Measurements from ENCODE around the gene POMGNT1. TPM values are rescaled to one million over a fixed set of nuclear protein-coding genes. Genes with fewer than 3 reads are reported as not detected.
A peak's percentile ranks its signal among the peaks of the same experiment; 100 is the strongest.

POMGNT1 gene
- total and polyA plus RNA-seq, 2 of the 13 experiments (the other 11 are each of a cell fraction or from before 2014, with no cell fraction given), result 33.9 to 46.8 TPM

GRCh38 chr1:46223472-46223943 is 25.3 kb upstream of the POMGNT1 start (continued):
- TF ChIP-seq ZNF3 (CRISPR knock-in tag; IDR thresholded peaks at IDR 0.05), result peak; percentile 100
- no peak for TF ChIP-seq MEIS1 (CRISPR knock-in tag; IDR thresholded peaks at IDR 0.05; ENCODE audit: borderline replicate concordance)
- TF ChIP-seq ZNF589 (CRISPR knock-in tag; conservative IDR thresholded peaks at IDR 0.05), result no peak
- TF ChIP-seq NBN (conservative IDR thresholded peaks at IDR 0.05), result no peak
- no peak for TF ChIP-seq KMT2B (CRISPR knock-in tag; IDR thresholded peaks at IDR 0.05)
- no peak for TF ChIP-seq ZNF550 (CRISPR knock-in tag; IDR thresholded peaks at IDR 0.05; ENCODE audit: borderline replicate concordance)
- TF ChIP-seq KLF11 (CRISPR knock-in tag; IDR thresholded peaks at IDR 0.05), result no peak
- no peak for TF ChIP-seq MEIS2 (CRISPR knock-in tag; IDR thresholded peaks at IDR 0.05)
- TF ChIP-seq XBP1 (CRISPR knock-in tag; IDR thresholded peaks at IDR 0.05), result no peak
- 0 out of 2 replicates have a peak, but pooled peaks have one; percentile 33 for TF ChIP-seq ZNF501 (CRISPR knock-in tag; IDR thresholded peaks at IDR 0.05)
- TF ChIP-seq SP5 (CRISPR knock-in tag; IDR thresholded peaks at IDR 0.05; ENCODE audit: borderline replicate concordance, low read depth), result no peak
- TF ChIP-seq HNRNPK (IDR thresholded peaks at IDR 0.05; ENCODE audit: low read depth, low read length, poor library complexity, severe bottlenecking), result no peak
- peak; percentile 51 for TF ChIP-seq XRCC5 (optimal IDR thresholded peaks at IDR 0.05; ENCODE audit: low read length)
- TF ChIP-seq, protein P1, sequence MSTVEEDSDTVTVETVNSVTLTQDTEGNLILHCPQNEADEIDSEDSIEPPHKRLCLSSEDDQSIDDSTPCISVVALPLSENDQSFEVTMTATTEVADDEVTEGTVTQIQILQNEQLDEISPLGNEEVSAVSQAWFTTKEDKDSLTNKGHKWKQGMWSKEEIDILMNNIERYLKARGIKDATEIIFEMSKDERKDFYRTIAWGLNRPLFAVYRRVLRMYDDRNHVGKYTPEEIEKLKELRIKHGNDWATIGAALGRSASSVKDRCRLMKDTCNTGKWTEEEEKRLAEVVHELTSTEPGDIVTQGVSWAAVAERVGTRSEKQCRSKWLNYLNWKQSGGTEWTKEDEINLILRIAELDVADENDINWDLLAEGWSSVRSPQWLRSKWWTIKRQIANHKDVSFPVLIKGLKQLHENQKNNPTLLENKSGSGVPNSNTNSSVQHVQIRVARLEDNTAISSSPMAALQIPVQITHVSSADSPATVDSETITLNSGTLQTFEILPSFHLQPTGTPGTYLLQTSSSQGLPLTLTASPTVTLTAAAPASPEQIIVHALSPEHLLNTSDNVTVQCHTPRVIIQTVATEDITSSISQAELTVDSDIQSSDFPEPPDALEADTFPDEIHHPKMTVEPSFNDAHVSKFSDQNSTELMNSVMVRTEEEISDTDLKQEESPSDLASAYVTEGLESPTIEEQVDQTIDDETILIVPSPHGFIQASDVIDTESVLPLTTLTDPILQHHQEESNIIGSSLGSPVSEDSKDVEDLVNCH (CRISPR knock-in tag; IDR thresholded peaks at IDR 0.05), result no peak
- TF ChIP-seq, protein P2, sequence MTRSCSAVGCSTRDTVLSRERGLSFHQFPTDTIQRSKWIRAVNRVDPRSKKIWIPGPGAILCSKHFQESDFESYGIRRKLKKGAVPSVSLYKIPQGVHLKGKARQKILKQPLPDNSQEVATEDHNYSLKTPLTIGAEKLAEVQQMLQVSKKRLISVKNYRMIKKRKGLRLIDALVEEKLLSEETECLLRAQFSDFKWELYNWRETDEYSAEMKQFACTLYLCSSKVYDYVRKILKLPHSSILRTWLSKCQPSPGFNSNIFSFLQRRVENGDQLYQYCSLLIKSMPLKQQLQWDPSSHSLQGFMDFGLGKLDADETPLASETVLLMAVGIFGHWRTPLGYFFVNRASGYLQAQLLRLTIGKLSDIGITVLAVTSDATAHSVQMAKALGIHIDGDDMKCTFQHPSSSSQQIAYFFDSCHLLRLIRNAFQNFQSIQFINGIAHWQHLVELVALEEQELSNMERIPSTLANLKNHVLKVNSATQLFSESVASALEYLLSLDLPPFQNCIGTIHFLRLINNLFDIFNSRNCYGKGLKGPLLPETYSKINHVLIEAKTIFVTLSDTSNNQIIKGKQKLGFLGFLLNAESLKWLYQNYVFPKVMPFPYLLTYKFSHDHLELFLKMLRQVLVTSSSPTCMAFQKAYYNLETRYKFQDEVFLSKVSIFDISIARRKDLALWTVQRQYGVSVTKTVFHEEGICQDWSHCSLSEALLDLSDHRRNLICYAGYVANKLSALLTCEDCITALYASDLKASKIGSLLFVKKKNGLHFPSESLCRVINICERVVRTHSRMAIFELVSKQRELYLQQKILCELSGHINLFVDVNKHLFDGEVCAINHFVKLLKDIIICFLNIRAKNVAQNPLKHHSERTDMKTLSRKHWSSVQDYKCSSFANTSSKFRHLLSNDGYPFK (CRISPR knock-in tag; IDR thresholded peaks at IDR 0.05; ENCODE audit: borderline replicate concordance), result peak; percentile 31; the same call in 1 of the 2 replicates
- no peak for TF ChIP-seq ZNF709 (CRISPR knock-in tag; IDR thresholded peaks at IDR 0.05)
- no peak for TF ChIP-seq ZNF354B (CRISPR knock-in tag; IDR thresholded peaks at IDR 0.05)
- TF ChIP-seq RBAK (CRISPR knock-in tag; IDR thresholded peaks at IDR 0.05), result no peak
- TF ChIP-seq SOX6 (IDR thresholded peaks at IDR 0.05), result no peak
- no peak for TF ChIP-seq SOX6 (CRISPR knock-in tag; IDR thresholded peaks at IDR 0.05)
- no peak for TF ChIP-seq ATM (IDR thresholded peaks at IDR 0.05; ENCODE audit: borderline replicate concordance)
- TF ChIP-seq KAT8 (CRISPR knock-in tag; IDR thresholded peaks at IDR 0.05), result peak; percentile 49; the same call in 1 of the 2 replicates
- peak; percentile 37 for TF ChIP-seq FOSL2 (CRISPR knock-in tag; IDR thresholded peaks at IDR 0.05)
- TF ChIP-seq HDAC1 (CRISPR knock-in tag; IDR thresholded peaks at IDR 0.05), result no peak
- no peak for TF ChIP-seq MTA3 (CRISPR knock-in tag; IDR thresholded peaks at IDR 0.05)
- peak; percentile 76; the same call in 1 of the 2 replicates for TF ChIP-seq RAD21 (CRISPR knock-in tag; IDR thresholded peaks at IDR 0.05)
- TF ChIP-seq TBL1XR1 (IDR thresholded peaks at IDR 0.05; ENCODE audit: borderline replicate concordance, low read length, partially characterized antibody), result no peak
- peak; percentile 50; the same call in 1 of the 2 replicates for TF ChIP-seq PHF21A (CRISPR knock-in tag; IDR thresholded peaks at IDR 0.05)

Measured in HepG2 (cell line).